ENCODE results near the gene MYO9B. TPM values are rescaled to one million over a fixed set of nuclear protein-coding genes. Genes with fewer than 3 reads are reported as not detected.
"Not testable (repeated sequence)": the region's sequence is repeated elsewhere in the genome, so short reads cannot be mapped to it uniquely, and the experiment has no call there.

The MYO9B gene
- total RNA-seq, 1 experiment from 2014 or later: 58.6 TPM

DNA sequence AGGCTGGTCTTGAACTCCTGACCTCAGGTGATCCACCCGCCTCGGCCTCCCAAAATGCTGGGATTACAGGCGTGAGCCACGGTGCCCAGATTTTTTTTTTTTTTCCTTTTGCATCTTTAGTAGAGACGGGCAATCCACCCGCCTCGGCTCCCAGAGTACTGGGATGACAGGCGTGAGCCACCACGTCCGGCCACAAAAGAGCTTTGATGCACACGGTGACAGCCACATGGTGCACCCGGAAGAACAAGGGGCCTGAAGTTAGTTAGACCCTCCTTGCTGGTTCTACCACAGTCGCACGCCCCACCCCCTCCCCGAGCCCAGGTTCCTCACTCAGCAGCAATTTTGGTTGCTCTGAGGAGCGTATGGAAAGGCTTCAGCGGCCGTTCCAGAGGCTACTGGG is 85.3 kb downstream of the MYO9B start:
- no peak overlapping the region for H2BK15ac ChIP-seq (ENCODE audit: low read depth, low read length)
- H3K56ac ChIP-seq (ENCODE audit: insufficient read length, low read depth, low read length): no peak overlapping the region
- no peak overlapping the region for H2BK12ac ChIP-seq (ENCODE audit: insufficient read length, low read depth, low read length)
- H3K4ac ChIP-seq (ENCODE audit: low read depth, low read length): no peak overlapping the region
- H3K9ac ChIP-seq (ENCODE audit: extremely low read depth, insufficient read length, low read length): no peak overlapping the region
- no peak overlapping the region for H2BK5ac ChIP-seq (ENCODE audit: insufficient read length, low read length)
- no peaks in the 10 kb centered on the region for H3K23me2 ChIP-seq (ENCODE audit: insufficient read length, low read depth, low read length, poor library complexity, severe bottlenecking)
- H3T11ph ChIP-seq (ENCODE audit: low read length): no peak overlapping the region
- no peak overlapping the region for H2BK20ac ChIP-seq (ENCODE audit: low read depth, low read length, poor library complexity, severe bottlenecking)
- no peak overlapping the region for H2AFZ ChIP-seq (ENCODE audit: low read length)
- H4K8ac ChIP-seq (replicated peaks; ENCODE audit: insufficient read length, low read depth, low read length): no peak overlapping the region
- peaks cover 3% of the 10 kb centered on the region for H3K27me3 Mint-ChIP-seq (ENCODE audit: low read depth)
- H2BK120ac ChIP-seq (ENCODE audit: low read depth, low read length, poor library complexity, severe bottlenecking): no peak overlapping the region
- H3K18ac ChIP-seq (ENCODE audit: insufficient read length, low read depth, low read length): no peak overlapping the region
- no CpG with 5 or more reads among the region's 18 CpGs for WGBS (ENCODE audit: extremely low coverage, insufficient read length, low lambda C conversion rate)
- H3K27ac ChIP-seq (ENCODE audit: insufficient read length, low read depth, low read length): no peak overlapping the region
- H3K4me2 ChIP-seq (ENCODE audit: insufficient read depth, insufficient read length, low read length): no peak overlapping the region
- H3K79me1 ChIP-seq (ENCODE audit: insufficient read depth, low read depth, low read length, poor library complexity, severe bottlenecking): no peaks in the 10 kb centered on the region
- peaks cover 8 to 12% of the 10 kb centered on the region in 2 experiments for H3K9me3 Mint-ChIP-seq
- H3K4me1 ChIP-seq (ENCODE audit: insufficient read depth, low read length): peaks cover 7% of the 10 kb centered on the region; the same call in 1 of the 2 replicates
- H3K79me2 ChIP-seq (ENCODE audit: insufficient read depth, low read length): no peaks in the 10 kb centered on the region
- H4K20me1 ChIP-seq (ENCODE audit: control insufficient read depth, insufficient read depth, insufficient read length): no peaks in the 10 kb centered on the region
- H3K4me1 Mint-ChIP-seq: peaks cover 12 to 15% of the 10 kb centered on the region in 2 experiments
- no peak overlapping the region for H3K14ac ChIP-seq (ENCODE audit: insufficient read depth, low read length)
- H3K4me3 Mint-ChIP-seq: no peak overlapping the region
- H3K27me3 ChIP-seq (ENCODE audit: insufficient read depth, low read length): no peaks in the 10 kb centered on the region
- H3K9me3 ChIP-seq (ENCODE audit: control insufficient read depth, low read depth, low read length): no peaks in the 10 kb centered on the region
- no peak overlapping the region for H4K91ac ChIP-seq (ENCODE audit: insufficient read length, low read depth, low read length)
- H4K5ac ChIP-seq (ENCODE audit: insufficient read length, low read depth, low read length): no peak overlapping the region
- H3K36me3 Mint-ChIP-seq (ENCODE audit: insufficient read depth in 1 of 3, low read depth in 3 of 3): peaks cover 41 to 66% (median 50%) of the 10 kb centered on the region in 3 experiments
- no peak overlapping the region for H2AK5ac ChIP-seq (ENCODE audit: insufficient read length, low read length)
- no peak for DNase-seq
- no peak overlapping the region for H3K23ac ChIP-seq (ENCODE audit: insufficient read length, low read depth, low read length)
- TF ChIP-seq, protein P1, sequence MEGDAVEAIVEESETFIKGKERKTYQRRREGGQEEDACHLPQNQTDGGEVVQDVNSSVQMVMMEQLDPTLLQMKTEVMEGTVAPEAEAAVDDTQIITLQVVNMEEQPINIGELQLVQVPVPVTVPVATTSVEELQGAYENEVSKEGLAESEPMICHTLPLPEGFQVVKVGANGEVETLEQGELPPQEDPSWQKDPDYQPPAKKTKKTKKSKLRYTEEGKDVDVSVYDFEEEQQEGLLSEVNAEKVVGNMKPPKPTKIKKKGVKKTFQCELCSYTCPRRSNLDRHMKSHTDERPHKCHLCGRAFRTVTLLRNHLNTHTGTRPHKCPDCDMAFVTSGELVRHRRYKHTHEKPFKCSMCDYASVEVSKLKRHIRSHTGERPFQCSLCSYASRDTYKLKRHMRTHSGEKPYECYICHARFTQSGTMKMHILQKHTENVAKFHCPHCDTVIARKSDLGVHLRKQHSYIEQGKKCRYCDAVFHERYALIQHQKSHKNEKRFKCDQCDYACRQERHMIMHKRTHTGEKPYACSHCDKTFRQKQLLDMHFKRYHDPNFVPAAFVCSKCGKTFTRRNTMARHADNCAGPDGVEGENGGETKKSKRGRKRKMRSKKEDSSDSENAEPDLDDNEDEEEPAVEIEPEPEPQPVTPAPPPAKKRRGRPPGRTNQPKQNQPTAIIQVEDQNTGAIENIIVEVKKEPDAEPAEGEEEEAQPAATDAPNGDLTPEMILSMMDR (conservative IDR thresholded peaks at IDR 0.05): no peak
- H3K27ac Mint-ChIP-seq: no peak overlapping the region

DNA sequence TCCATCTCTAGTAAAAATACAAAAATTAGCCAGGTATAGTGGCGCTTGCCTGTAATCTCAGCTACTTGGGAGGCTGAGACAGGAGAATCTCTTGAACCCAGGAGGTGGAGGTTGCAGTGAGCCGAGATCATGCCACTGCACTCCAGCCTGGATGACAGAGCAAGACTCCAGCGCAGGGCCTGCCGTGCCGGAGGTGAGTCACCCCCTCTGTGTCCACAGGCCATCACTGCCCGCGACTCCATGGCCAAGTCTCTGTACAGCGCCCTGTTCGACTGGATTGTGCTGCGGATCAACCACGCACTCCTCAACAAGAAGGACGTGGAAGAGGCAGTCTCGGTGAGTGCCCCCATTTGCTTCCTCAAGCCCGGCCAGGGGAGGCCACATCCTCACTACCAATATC is 86.6 kb downstream of the MYO9B start:
- not testable (repeated sequence) for H3K27me3 Mint-ChIP-seq (ENCODE audit: low read depth); H2BK15ac ChIP-seq (ENCODE audit: low read depth, low read length); H3K23ac ChIP-seq (ENCODE audit: insufficient read length, low read depth, low read length); H2AK5ac ChIP-seq (ENCODE audit: insufficient read length, low read length); H3K18ac ChIP-seq (ENCODE audit: insufficient read length, low read depth, low read length); DNase-seq; H3K79me1 ChIP-seq (ENCODE audit: insufficient read depth, low read depth, low read length, poor library complexity, severe bottlenecking); H3K56ac ChIP-seq (ENCODE audit: insufficient read length, low read depth, low read length); H3K23me2 ChIP-seq (ENCODE audit: insufficient read length, low read depth, low read length, poor library complexity, severe bottlenecking); H2BK20ac ChIP-seq (ENCODE audit: low read depth, low read length, poor library complexity, severe bottlenecking); H2BK120ac ChIP-seq (ENCODE audit: low read depth, low read length, poor library complexity, severe bottlenecking); H2AFZ ChIP-seq (ENCODE audit: low read length); H3K27ac ChIP-seq (ENCODE audit: insufficient read length, low read depth, low read length); H4K8ac ChIP-seq (replicated peaks; ENCODE audit: insufficient read length, low read depth, low read length); H3K4me1 ChIP-seq (ENCODE audit: insufficient read depth, low read length); H2BK5ac ChIP-seq (ENCODE audit: insufficient read length, low read length); H3T11ph ChIP-seq (ENCODE audit: low read length); H4K5ac ChIP-seq (ENCODE audit: insufficient read length, low read depth, low read length); H3K9ac ChIP-seq (ENCODE audit: extremely low read depth, insufficient read length, low read length); H3K9me3 ChIP-seq (ENCODE audit: control insufficient read depth, low read depth, low read length); H3K4me3 Mint-ChIP-seq; H4K91ac ChIP-seq (ENCODE audit: insufficient read length, low read depth, low read length); H3K79me2 ChIP-seq (ENCODE audit: insufficient read depth, low read length); H4K20me1 ChIP-seq (ENCODE audit: control insufficient read depth, insufficient read depth, insufficient read length); H3K14ac ChIP-seq (ENCODE audit: insufficient read depth, low read length); H3K27ac Mint-ChIP-seq; H3K4me2 ChIP-seq (ENCODE audit: insufficient read depth, insufficient read length, low read length); H3K4ac ChIP-seq (ENCODE audit: low read depth, low read length); H3K27me3 ChIP-seq (ENCODE audit: insufficient read depth, low read length); H2BK12ac ChIP-seq (ENCODE audit: insufficient read length, low read depth, low read length)
- H3K9me3 Mint-ChIP-seq: peaks cover 8 to 12% of the 10 kb centered on the region in 2 experiments
- peaks cover 40 to 63% (median 49%) of the 10 kb centered on the region in 3 experiments for H3K36me3 Mint-ChIP-seq (ENCODE audit: insufficient read depth in 1 of 3, low read depth in 3 of 3)
- no CpG with 5 or more reads among the region's 14 CpGs for WGBS (ENCODE audit: extremely low coverage, insufficient read length, low lambda C conversion rate)
- H3K4me1 Mint-ChIP-seq: peaks cover 12 to 15% of the 10 kb centered on the region in 2 experiments
